Stimulated activated CD8-positive, alpha-beta memory T cell treated with anti-CD3 and anti-CD28 coated beads, Interleukin-4, amount 100 ng/mL, for 24 hours (primary cell): ENCODE data around the gene ADNP2.

Experiments
- DNase-seq: peaks from one replicate; pipeline ENCODE4 v3.0.0-alpha.2; 2020; ENCODE audit warnings: low read depth

Gene ADNP2

DNA sequence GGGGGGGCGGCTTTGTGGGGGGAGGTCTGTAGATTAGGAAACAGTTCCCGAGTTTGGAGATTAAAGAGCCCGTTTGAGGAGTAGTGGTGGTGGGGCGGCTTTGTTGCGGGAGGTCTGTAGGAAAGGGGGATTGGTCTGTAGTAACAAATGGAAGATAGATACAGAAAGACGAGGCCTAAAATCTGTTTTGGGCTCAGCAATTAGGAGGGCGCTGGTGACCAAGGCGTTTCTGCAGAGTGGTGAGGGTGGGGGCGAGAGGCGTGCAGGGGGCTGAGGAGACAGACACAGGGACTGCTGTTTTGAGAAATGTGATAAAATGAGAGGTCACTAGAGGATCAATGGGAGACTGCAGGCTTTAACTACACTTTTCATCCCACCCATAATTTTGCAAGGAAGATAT is 1.6 kb upstream of the ADNP2 start:
- no peak for DNase-seq

DNA sequence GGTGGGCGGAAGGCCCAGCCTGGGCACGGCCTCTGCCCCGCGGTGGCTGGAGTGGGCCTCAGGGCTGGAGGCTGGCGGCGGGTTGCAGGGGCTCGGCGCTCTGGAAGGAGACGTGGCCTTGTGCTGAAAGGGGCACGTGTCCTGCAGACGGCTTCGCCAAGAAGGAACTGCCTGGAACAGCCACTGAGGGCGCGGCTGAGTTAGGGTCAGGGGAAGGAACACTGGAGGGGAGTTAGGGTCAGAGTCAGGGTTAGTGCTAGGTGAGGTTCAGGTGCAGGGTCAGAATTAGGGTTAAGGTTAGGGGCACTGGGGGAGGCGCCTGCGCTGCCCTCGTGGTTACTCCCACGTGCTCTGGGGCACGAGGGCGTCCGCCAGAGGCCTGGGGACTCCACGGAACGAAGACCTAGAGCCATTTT is 933 bp upstream of the ADNP2 start:
- DNase-seq, result no peak

DNA sequence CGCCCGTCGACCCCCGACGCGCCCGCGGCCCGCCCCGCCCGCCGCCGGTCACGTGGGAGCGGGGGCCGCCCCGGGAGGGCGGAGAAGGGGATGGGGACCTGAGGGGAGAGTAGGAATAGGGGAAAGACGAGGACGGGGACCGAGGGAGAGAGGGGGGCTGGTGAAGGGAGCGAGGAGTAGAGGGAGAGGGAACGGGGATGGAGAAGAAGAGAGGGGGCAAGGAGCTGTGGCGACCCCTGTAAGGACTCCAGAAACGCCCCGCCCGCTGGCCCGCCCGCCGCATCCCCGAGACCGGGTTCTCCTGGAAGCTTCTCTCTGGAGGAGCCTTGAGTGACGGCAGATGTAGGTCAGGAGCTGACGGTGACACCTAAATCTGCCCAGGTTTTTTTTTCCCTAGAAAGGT is 615 bp downstream of the ADNP2 start:
- no peak for DNase-seq

DNA sequence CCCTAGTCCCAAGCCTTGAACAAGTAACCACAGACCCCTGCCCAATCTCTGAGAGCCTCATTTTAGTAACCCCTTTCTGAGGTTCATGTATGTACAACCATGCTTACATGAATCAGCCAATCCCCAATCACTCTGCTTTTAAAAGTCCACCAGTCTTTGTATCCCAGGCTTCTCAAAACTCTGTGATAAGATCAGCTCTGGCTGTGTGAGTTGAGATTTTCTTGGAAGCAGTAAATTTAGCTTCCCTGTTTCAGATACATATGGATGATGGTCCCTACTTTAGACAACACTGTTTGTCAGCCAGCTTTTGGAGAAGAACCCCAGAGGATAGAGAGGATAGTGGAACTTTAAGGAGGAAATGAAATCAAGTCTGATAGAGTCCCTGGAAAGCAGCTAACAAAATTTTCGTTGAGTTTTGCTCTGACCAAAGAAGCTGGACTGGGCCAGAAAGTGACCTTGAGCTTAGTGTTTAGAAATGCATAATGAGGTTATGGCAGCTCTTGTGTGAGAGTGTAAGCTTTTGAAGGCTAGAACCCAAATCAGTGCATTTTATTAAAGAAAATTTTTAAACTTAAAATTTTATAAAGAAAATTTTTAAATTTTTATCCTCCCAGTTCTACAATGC is 3.7 kb downstream of the ADNP2 start:
- no peak for DNase-seq

DNA sequence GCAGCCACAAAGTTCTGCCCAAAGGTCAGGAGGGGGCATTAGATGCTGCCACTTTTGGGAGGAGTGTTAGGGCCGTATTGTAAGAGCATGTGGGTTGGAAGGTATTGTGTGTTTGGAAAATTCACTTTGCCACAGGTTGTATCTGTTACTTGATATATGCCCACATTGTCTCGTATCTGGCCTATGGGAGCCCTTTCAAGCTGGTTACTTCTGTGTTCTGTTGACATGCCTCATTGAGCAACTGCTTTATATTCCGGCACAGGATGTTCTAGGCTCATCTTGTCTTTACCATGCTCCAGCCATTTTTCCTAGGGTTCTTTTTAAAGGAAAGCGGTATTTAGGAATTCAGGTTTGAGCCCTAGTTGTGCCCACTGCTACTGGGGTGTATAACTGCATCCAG is 6.0 kb downstream of the ADNP2 start:
- no peak for DNase-seq

DNA sequence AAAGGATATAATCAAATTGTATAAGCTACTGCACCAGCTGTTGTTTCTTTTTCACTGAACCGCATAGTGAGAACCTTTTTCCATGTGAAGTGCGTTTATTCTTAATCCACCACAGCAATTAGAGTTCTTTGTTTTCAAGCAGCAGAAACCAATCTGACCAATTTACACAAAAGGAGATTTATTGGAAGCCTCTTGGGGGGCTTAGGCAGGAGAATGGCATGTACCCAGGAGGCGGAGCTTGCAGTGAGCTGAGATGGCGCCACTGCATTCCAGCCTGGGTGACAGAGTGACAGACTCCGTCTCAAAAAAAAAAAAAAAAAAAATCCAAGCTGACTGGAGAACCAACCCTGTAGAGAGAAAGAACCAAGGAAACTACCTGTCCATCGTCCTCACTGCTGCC is 10.0 kb downstream of the ADNP2 start:
- DNase-seq, result no peak

DNA sequence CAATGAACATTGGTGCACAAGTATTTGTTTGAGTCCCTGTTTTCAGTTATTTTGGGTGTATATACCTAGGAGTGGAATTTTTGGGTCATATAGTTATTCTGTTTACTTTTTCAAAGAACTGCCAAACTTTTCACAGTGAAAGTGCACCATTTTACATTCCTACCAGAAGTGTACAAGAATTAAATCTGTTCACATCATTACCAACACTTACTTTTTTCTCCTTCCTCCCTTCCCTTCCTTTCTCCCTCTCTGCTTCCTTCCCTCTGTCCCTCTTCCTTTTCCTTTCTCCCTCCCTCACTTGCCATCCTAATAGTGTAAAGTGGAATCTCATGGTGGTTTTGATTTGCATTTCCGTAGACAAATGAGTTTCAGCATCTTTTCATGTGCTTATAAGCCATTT is 11.9 kb downstream of the ADNP2 start:
- no peak for DNase-seq

DNA sequence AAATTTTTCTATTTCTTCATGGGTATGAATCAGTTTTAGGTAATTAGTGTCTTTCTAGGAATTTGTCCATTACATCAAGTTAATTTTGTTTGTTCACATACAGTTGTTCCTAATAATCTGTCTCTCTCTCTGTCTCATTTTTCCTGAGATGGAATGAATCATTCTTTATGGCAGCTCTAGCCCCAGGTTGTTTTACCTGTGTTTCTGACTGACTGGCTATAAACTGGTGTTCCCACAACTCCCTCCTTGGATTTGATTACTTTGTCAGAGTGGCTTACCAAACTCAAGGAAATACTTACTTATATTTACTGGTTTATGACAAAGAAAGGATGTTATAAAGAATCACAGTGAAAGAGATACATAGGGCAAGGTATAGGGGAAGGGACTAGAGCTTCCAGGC is 15.1 kb downstream of the ADNP2 start:
- no peak for DNase-seq

DNA sequence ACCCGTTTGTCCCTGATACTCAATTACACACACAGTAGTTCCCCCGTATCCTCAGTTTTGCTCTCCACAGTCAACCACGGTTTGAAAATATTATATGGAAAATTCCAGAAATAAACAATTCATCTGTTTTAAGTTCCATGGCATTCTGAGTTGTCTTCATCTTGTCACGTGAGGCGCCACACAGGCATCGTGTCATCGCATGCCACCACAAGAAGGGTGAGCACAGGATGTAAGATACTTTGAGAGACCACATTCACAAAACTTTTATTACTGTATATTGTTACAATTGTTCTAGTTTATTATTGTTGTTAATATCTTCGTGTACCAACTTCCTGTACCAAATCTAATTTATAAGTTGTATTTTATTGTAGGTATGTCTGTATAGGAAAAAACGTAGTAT is 17.7 kb downstream of the ADNP2 start:
- no peak for DNase-seq

DNA sequence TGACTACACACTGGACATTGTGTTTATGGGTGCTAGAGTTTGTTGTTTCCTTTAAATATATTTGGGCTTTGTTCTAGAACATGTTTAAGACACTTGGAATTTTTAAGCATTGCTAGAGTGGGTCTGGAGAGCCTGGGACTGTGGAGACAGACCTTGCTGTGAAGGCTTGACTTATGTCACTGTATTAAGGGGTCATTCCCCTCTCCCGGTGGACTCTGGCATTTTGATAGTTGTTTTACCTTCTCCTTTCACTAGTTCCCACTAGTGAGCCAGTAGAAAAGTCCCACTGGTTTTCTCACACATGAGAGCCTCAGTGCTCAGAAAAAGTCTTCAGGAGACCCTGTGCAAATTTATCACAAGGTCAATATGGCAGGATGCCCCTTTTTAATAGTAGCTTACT is 18.6 kb downstream of the ADNP2 start:
- DNase-seq, result no peak

DNA sequence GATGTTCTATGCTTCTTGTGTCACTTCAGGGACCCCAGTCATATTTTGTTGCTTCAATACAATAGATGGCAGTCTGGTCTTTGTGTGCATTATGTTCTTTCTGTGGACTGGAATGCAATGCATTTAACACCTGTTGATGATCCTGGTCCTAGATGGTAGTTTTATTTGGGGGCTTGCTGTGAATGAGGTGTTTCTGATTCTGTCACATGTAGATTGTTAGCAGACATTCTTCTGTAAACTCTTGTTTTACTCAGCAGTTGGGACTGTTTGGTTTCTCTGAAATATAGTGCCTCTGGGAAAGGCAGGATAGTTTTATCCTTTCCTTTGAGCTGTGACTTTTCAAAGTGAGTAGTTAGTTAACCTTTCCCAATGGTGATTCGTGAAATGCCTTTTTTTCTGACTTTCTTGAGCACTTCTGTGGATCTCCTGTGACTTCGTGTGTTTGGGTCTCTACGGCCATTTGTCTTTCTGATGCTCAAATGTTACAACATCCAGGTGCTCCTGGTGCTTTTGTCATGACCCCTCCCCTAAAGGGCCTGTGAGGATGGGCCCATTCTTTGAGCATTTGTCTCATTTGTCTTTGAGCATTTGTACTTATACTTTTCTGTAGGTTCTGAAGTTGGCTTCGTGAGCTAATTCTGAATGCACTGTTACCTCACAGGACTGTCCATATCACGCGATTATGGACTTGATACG is 20.8 kb downstream of the ADNP2 start:
- DNase-seq, result no peak

DNA sequence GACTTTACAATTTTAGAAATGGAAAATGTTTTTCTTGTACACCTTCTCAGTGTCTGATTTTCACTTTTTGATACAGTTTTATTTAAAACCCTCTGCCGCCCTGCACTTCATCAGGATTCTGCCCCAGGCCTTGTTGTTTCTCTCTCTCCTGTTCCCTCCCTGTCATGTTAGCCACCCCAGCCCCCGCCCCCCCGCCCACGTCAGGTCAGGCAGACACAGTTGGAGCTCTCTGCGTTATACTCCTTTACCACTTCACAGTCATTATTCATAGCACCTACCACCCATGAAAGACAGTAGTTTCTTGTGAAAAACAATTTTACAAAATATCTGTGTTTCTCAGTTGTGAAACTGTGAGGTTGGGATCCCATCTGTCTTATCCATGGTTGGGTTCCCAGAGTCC is 21.5 kb downstream of the ADNP2 start:
- DNase-seq, result no peak

DNA sequence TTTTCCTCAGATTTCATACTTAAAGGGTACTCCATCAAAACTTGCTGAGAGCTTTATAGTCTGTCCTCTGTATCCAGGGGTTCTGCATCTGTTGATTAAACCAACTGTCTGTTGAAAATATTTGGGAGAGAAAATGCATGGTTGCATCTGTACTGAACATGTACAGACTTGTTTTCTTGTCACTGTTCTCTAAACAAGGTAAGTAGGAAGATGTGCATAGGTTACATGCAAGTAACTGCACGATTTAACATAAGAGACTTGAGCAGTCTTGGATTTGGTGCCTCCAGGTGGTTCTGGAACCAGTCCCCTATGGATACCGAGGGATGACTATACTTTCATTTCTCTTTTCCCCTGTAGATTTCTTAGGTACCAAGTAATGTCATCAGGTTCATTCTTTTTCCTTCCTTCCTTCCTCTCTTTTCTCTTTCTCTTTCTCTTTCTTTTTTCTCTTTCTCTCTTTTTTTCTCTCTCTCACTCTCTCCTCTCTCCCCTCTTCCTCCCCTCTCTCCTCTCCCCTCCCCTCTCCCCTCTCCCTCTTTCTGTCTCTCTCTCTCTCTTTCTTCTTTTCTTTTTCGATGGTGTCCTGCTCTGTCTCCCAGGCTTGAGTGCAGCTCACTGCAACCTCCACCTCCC is 23.2 kb downstream of the ADNP2 start:
- no peak for DNase-seq

DNA sequence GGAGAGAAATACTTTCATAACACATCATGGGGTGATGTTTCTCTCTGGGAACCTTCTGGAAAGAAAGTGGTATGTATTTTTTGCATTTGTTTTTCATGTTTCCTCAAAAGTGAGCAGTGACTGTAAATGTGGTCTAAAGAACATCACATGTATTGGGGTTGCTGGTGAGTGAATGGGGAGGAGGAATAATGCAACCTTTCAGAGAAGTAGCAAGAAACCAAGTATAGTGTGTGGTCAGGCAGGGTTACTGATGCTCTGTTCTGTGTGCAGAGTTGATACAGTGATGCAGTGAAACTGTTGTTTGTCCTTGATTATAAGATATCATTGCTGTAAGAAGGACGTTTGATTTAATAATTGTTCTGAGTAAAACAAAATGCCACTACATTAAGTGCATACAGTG is 24.1 kb downstream of the ADNP2 start:
- no peak for DNase-seq

DNA sequence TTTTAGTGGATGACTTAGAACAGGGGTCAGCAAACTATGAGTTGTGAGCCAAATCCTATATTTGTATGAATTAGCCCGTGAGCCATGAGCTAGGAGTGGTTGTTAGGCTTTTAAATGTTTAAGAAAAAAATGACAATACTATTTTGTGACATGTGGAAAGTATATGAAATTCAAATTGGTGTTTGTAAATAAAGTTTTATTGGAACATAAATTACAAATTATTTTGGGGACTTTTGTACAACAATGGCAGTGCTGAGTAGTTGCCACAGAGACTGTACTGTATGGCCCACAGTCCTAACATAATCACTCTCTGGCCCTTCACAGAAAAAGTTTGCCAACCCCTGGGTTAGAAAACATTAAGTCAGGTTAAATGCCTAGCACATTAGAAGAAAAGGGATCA is 26.1 kb downstream of the ADNP2 start:
- no peak for DNase-seq

DNA sequence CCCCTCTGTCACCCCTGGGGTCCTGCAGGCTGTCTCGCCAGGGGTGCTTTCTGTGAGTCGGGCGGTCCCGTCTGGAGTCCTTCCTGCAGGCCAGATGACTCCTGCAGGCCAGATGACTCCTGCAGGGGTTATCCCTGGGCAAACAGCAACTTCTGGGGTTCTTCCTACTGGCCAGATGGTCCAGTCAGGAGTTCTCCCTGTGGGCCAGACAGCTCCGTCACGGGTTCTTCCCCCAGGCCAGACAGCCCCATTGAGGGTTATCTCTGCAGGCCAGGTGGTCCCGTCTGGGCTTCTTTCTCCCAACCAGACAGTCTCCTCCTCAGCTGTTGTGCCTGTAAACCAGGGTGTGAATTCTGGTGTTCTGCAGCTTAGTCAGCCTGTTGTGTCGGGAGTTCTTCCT is 27.6 kb downstream of the ADNP2 start:
- no peak for DNase-seq

DNA sequence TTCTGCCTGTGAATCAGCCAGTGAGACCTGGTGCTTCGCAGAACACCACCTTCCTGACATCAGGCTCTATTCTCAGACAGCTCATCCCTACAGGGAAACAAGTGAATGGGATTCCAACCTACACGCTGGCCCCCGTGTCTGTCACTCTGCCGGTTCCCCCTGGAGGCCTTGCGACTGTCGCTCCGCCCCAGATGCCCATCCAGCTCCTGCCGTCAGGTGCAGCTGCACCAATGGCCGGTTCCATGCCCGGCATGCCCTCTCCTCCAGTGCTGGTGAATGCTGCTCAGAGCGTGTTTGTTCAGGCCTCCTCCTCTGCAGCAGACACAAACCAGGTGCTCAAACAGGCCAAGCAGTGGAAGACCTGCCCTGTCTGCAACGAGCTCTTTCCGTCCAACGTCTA is 28.1 kb downstream of the ADNP2 start:
- DNase-seq, result no peak

DNA sequence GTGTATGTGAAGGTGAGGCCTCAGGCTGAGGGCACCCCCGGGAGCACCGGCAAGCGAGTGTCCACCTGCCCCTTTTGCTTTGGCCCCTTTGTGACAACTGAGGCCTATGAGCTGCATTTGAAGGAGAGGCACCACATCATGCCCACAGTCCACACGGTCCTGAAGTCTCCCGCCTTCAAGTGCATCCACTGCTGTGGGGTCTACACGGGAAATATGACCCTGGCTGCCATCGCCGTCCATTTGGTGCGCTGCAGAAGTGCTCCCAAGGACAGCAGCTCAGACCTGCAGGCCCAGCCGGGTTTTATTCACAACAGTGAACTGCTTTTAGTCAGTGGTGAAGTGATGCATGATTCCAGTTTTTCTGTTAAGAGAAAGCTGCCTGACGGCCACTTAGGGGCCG is 28.9 kb downstream of the ADNP2 start:
- DNase-seq, result no peak

DNA sequence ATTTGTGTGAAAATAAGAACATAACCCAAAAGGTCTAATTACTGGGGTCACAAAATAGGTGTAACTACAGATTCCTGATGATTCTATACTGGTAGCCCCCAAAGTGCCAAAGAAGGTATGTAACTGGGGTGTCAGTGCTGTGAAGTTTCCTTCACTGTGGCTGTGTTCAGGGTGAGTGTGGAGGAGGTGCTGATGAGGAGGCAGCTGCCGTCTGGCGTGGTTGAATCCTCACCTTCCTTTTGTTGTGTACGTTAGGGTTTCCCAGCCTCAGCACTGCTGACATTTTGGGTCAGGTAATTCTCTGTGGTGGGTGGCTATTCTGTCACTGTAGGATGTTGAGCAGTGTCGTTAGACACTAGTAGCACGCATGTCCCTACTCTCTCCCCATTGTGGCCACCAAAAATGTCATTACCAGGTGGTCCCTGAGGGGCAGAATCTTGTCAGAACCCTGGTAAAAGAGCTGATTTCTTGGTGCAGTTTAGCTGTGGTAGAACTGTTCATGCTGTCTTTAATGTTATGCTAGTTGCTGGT is 31.5 kb downstream of the ADNP2 start:
- DNase-seq, result no peak

DNA sequence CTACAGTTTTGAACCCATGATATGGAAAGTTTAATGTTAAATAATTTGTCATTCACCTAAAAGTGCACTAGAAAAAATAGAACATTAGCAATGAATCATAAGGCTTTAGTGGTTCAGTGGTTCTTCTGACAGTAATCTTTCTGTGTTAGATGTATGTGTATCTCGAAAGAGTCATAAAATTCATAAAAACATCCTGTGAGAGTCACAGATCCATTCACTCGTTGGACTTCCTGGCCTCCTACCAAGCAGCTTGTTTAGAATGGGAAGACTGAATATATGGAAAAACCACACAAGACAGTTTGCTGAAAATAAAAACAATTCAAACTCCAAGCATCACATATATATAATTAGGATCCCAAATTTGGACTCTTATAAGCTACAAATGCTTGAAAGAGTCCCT is 34.8 kb downstream of the ADNP2 start:
- no peak for DNase-seq

DNA sequence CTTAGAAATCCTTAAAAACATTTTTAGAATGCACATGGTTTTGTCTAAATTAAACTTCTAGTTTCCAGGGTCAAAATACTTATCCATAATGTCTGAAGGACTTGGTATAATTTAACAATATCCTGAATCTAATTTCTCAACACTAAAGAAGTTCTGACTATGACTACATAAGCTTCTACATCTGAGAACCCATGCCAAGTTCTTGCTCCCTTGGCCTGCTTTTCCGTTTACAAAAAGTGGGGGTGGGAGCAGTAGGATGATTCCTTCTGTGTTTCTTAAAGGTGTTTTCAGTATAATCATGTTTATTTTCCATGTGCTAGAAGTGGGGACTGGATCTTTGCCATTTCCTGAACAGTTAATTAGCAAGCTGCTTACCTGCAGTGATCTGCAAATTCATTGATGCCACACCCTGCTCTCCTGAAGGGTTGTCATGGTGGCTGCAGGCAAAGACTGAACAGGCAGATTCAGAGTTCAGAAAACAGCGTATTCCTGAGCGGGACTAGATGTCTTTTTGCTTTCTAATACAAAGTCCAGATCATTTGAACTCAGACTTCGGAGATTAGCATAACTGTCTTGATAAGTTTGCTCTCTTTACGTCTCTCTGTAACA is 36.2 kb downstream of the ADNP2 start:
- no peak for DNase-seq

DNA sequence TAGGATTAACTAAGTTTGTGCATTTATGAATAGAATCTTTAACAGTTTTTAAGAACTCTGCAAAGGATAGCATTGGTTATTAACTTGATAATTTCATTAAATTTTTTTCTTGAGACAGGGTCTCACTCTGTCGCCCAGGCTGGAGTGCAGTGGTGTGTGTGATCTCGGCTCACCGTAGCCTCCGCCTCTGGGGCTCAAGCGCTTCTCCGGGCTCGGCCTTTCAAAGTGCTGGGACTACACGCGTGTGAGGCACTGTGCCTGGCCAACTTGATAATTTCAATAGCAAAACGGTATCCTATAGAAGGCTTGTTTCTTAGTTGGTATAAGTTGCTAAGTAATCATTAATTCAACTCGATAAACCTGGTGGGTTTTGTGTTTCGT is 38.0 kb downstream of the ADNP2 start:
- no peak for DNase-seq
